GM19193 (cell line): ENCODE measurements around the gene PAXX.

Source experiments
- POLR2A ChIP-seq: IDR thresholded peaks from 4 replicates; pipeline ENCODE4 v1.6.1; 2011; ENCODE audit not compliant: insufficient read depth, insufficient read length; ENCODE audit errors: extremely low read depth

Gene PAXX

GRCh38 chr9:136950656-136951276 is 41.5 kb upstream of the PAXX start:
- TF ChIP-seq POLR2A: no peak

- TF ChIP-seq POLR2A: no peak
Observed at GRCh38 chr9:136951541-136952320, 40.5 kb upstream of the PAXX start, which contains the start of gene LCN12. TSS of gene LCN12 (plus strand) at chr9:136952273. CDS start at chr9:136952328, 55 bp downstream.

- no peak for TF ChIP-seq POLR2A
Observed at GRCh38 chr9:136952321-136952850, 39.8 kb upstream of the PAXX start.

- no peak for TF ChIP-seq POLR2A
Observed at GRCh38 chr9:136952876-136953770, 39.1 kb upstream of the PAXX start.

GRCh38 chr9:136953771-136954269 is 38.4 kb upstream of the PAXX start:
- TF ChIP-seq POLR2A: no peak

GRCh38 chr9:136954270-136955083 is 37.7 kb upstream of the PAXX start:
- no peak for TF ChIP-seq POLR2A

- TF ChIP-seq POLR2A: no peak
Observed at GRCh38 chr9:136955202-136955942, 36.9 kb upstream of the PAXX start.

GRCh38 chr9:136955943-136956335 is 36.3 kb upstream of the PAXX start:
- no peak for TF ChIP-seq POLR2A

GRCh38 chr9:136956604-136957003 is 35.6 kb upstream of the PAXX start:
- TF ChIP-seq POLR2A: no peak

- TF ChIP-seq POLR2A: no peak
Observed at GRCh38 chr9:136957461-136957860, 34.8 kb upstream of the PAXX start.

GRCh38 chr9:136957901-136958300 is 34.3 kb upstream of the PAXX start:
- no peak for TF ChIP-seq POLR2A

GRCh38 chr9:136958473-136958872 is 33.7 kb upstream of the PAXX start:
- TF ChIP-seq POLR2A: no peak
